ENCODE results near the gene ZNF385B.
"Not testable (repeated sequence)": the region's sequence is repeated elsewhere in the genome, so short reads cannot be mapped to it uniquely, and the experiment has no call there.

Gene ZNF385B

DNA sequence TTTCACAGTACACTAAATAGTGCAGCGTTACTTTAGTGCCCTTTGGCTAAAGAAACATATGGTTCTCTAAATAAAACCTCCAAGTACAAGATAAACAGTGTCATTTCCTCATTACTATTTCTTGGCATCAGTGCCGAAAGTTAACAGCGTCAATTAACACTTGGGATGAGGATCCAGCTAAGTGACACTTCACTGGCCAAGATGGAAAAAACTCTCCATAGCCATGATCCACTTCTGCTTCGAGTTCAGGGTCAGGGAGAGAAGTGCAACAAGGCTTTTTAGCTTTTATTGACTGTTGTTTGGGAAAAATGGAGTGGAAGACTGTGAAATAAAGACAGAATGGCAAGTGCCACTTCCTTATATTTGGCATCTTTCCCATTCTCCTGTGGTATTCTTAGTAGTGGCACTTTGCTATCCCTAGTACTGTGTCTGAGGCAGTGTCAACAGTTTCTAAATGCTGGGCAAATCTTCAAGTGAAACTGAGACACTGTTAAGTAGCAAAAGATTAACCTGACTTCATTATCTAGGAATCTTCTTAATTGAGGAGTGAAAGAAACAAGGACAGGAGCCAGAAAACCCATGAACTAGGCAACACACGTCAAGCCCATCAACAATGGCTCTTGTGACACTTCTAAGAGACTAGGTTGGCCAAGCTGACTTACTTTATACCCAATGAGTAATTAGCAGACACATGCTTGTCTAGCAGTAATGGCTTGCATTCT is 374.2 kb downstream of the ZNF385B start:
- no peak for DNase-seq (ENCODE audit: low spot score)

GRCh38 chr2:179483131-179483530 is 378.3 kb downstream of the ZNF385B start:
- no peak for DNase-seq (ENCODE audit: low spot score)

GRCh38 chr2:179479947-179480346 is 381.5 kb downstream of the ZNF385B start:
- no peak for DNase-seq (ENCODE audit: low spot score)

DNA sequence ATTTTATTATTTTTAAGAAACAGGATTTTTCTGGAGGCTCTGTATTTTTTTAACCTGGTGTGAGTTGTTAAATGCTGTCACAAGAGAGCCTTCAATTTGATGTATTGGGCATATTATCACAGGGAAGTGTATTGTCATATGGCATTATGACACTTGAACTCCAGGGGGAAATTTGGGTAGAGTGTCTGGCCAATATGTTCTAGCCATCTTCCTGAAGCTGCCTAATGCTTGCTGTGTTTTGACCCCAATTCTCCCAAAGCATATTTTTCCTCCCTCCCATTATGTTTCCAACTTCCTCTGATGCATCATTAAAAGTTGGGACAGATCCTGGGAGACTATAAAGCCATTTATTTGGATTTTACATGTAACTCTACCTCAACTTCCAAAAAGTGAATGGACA is 382.6 kb downstream of the ZNF385B start:
- no peak for DNase-seq (ENCODE audit: low spot score)

DNA sequence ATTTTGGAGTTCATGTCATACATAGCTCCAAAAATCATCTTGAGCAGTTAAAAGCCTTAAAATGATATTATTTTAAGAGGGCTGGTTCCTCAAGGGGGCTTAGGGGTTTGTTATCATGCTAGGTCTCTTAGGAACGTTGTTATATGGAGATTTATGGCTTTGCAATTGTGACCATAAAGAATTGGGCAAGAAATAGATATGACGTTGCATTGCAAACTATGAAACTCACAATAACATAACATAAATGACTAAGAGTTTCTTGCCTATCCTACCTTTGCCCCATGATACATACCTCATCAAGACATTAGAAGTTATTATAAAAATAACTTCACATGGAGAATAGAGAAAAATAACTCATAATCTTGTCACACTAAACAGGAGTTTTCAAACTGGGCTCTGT is 390.4 kb downstream of the ZNF385B start:
- DNase-seq (ENCODE audit: low spot score): no peak

GRCh38 chr2:179470089-179470488 is 391.3 kb downstream of the ZNF385B start:
- DNase-seq (ENCODE audit: low spot score): no peak

GRCh38 chr2:179467960-179468359 is 393.5 kb downstream of the ZNF385B start:
- DNase-seq (ENCODE audit: low spot score): no peak

GRCh38 chr2:179467111-179467510 is 394.3 kb downstream of the ZNF385B start:
- DNase-seq (ENCODE audit: low spot score): no peak

- no peak for DNase-seq (ENCODE audit: low spot score)
Observed at GRCh38 chr2:179461420-179461819, 400.0 kb downstream of the ZNF385B start.

DNA sequence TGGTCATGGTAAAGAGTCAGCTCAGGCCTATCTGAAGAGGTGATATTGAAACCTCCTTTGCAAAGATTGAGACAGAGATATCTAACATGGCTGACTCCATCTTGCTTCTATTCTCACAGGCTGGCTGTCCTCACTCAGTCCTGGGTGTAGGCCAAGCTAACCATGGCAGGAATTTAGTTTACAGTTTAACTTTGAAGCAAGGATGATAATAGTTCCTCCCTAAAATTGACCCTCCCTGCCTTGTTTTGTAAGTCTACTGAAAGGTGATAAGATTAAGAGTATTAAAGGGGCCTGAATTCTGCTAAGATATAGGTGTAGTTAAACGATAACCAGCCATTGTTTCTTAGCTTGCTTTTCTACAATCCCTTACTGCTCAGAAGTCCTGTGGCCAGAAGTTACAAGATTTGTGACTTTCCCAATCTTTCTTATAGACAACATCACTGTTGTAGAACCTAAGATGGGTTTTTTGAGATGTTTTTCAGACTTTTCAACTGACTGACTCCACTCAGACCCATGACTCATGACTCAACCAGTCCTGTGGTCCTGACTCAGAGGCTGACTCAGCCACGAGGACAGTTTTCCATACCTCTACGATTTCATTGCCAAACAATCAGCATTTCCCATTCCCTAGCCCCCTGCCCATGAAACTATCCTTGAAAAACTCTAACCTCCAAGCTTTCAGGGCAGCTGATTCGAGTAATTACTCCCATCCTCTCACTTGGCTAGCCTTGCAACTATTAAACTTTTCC is 401.1 kb downstream of the ZNF385B start:
- no peak for DNase-seq (ENCODE audit: low spot score)

DNA sequence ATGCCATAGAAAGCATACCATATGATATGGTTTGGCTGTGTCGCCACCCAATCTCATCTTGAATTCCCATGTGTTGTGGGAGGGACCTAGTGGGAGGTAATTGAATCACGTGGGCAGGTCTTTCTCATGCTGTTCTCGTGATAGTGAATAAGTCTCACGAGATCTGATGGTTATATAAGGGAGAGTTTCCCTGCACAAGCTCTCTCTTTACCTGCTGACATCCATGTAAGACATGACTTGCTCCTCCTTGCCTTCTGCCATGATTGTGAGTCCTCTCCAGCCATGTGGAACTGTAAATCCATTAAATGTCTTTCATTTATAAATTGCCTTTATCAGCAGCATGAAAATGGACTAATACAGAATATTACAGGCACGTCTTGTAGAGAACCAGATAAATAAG is 403.3 kb downstream of the ZNF385B start:
- not testable (repeated sequence) for DNase-seq (ENCODE audit: low spot score)

DNA sequence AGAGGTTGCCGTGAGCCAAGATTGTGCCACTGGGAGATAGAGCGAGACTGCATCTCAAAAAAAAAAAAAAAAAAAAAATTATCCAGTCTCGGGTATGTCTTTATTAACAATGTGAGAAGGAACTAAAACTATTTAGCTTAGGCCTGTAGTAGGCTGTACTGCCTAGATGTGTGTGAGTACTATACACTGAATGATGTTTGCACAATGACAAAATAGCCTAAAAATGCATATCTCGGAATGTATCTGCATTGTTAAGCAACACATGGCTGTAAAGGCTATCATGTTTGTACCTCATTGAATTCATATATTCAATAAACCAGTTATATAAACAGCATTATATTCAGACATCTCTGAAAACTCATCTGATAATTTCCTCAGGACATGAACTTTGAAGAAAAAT is 405.6 kb downstream of the ZNF385B start:
- DNase-seq (ENCODE audit: low spot score): no peak

DNA sequence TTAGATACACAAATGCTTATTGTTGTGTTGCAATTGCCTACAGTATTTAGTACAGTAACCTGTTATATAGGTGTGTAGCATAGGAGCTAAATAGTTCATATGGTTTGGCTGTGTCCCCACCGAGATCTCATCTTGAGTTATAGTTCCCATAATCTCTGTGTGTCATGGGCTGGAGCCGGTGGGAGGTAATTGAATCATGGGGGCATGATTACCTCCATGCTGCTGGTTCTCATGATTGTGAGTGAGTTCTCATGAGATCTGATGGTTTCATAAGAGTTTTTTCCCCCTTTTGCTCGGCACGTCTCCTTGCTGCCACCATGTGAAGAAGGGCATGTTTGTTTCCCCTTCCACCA is 406.3 kb downstream of the ZNF385B start:
- DNase-seq (ENCODE audit: low spot score): no peak

GRCh38 chr2:179454443-179455171 is 406.8 kb downstream of the ZNF385B start:
- no peak for DNase-seq (ENCODE audit: low spot score)

DNA sequence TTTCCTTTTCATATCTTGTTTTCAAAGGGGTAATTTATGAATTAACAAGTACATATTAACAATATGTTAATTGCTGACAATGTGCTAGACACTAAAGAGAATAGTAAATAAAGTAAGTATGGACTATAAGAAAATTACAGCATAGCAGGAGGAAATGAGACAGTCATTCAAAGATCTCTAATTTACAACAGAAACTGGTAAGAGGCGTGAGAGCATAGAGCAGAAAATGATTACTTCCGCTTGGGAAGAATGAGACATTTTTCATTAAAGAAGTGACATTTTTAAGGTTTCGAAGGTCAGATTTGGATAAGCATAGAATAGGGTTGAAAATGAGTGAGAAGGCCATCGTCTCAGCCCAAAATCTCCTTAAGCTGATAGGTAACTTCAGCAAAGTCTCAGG is 412.4 kb downstream of the ZNF385B start:
- DNase-seq (ENCODE audit: low spot score): no peak

- DNase-seq (ENCODE audit: low spot score): no peak
Observed at GRCh38 chr2:179447839-179448447, 413.5 kb downstream of the ZNF385B start.

DNA sequence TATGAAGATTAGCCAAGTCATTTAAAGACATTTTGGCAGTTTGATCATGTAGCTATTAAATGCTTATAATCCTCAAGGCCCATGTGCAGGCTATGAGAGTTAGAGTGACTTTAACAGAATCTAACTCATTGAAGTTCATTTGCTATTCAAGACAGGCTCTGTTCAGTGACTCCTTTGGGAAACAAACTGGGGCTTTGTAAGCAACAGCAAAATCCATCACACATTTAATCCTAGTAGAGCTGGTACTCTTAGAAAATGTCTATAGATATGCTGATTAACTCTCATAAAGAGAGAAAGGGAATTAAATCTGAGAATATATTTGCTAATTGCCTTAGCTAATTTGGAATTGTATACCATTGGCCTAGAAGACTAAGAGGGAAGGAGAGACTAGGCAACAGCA is 414.0 kb downstream of the ZNF385B start:
- DNase-seq (ENCODE audit: low spot score): no peak

DNA sequence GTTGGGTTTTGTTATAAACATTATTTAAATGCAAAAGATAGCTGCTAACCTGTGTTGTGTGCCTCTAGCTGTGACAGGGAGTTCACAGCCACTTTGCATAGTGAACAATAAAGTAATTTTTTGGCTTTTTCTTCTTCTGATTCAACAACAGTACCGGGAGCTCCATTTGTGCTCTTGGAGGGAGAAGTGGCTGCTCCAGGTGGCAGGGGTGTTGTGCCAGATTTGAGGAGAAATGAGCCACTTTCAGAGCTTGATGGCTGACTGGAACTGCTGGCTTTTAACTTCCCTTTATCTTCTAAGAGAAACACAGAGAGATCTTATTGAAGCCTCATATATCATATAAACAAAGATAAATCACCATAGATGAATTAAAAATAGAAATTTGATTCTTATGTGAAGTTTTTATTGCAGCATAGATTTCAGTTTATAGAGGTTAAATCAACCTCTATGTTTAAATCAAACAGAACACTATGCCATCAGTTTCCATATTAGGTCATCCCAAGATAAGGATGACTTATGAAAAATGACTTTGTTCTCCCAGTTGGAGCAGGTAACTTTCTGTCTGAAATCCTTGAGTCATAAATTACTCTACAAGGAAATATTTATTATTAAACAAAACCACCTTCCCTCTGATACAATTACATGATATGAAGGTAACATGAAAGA is 414.8 kb downstream of the ZNF385B start:
- no peak for DNase-seq (ENCODE audit: low spot score)

DNA sequence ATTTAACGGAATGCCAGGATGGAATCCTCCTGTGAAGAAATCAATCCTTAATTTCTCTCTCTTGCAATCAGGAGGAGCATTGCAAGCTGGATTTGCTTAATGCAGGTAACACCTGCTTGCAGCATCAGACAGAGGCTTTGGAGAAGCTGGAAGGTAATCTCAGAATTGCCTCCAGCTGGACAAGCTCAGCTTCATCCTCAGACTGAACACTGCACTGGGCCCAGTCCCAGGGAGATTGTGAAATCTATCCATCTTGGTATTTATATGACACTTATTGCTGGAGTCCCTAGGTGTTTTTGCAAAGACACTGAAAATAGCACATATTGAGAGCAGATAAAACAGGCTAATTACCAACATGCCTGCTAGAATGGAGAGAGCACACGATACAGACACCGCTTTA is 417.4 kb downstream of the ZNF385B start:
- no peak for DNase-seq (ENCODE audit: low spot score)

- DNase-seq (ENCODE audit: low spot score): no peak
Observed at GRCh38 chr2:179443180-179443579, 418.2 kb downstream of the ZNF385B start.

DNA sequence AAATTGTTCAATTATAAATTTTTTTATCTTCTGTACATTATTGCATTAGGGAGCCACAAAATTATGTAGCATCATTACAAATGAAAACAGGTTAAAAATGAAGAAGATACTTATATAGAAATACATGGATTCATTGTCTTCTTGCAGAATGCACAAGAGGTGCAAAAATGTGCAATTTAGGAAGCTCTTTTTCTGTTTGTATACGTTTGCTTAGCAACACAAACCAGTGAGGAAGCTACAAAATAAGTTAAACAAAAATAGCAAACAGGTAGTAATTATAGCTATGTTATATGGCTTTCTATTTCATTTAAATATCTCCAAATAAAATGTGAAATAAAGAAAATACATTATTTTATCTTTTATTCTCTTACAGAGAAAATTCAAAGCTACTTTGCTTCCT is 419.2 kb downstream of the ZNF385B start:
- no peak for DNase-seq (ENCODE audit: low spot score)

DNA sequence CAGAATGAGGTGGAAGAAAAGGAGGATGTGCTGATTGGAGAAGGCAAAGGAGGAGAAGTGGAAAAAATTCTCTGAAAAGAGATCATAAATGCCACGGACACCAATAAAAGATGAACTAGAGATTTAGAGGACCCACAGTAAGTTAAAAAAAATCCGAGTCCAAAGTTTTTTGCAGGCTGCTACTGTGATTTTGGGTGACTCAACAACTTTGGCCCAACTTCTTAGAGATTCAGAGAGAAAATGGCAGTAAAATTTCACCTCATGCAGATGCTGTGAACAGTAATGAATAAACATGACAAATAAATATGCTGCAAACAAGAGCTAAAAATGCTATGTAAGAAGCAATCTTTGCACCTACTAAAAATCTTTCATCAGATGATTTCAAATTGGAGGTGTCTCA is 419.9 kb downstream of the ZNF385B start:
- DNase-seq (ENCODE audit: low spot score): no peak

Data from germinal center (tissue), 1 donor.